Measurements from ENCODE around the gene OPA3.
"Not testable (repeated sequence)": the region's sequence is repeated elsewhere in the genome, so short reads cannot be mapped to it uniquely, and the experiment has no call there.

The OPA3 gene

DNA sequence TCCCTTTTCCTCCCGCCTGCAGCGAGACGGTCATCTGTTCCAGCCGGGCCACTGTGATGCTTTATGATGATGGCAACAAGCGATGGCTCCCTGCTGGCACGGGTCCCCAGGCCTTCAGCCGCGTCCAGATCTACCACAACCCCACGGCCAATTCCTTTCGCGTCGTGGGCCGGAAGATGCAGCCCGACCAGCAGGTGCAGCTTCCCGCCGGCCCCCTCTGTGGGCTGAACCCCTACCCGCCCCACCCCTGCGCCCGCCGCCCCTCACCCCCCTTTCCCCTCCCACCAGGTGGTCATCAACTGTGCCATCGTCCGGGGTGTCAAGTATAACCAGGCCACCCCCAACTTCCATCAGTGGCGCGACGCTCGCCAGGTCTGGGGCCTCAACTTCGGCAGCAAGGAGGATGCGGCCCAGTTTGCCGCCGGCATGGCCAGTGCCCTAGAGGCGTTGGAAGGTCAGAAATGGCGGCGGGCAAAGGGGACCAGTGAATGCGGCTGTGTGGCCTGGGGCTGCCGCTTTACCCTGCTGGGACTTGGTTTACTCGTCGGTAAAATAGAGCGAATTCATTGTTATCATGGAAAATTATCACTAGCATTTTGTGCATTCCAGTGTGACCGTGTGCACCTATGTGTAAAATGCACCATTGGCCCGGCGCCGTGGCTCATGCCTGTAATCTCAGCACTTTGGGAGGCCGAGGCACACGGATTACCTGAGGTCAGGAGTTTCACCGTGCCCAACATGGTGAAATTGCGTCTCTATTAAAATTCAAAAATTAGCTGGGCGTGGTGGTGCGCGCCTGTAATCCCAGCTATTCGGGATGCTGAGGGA lies 66.7 kb downstream of the OPA3 start:
- DNase-seq = no peak

DNA sequence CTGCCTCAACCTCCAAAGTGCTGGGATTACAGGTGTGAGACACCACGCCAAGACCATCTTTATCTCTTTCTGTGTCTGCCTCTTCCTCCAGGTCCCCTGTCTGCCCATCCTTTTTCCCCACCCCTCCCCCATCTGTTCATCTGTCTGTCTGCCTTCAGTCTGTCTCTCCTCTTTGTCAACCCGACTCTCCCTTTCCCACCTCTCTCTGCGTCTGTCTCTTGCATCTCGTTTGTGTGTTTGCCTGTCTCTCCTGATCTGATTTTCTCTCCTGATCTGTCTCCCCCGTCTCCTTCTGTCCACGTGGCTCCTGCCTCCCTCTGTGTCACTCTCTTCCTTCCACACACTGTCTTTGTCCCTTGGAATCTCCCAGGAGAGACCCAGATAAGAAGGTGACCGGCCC lies 67.4 kb downstream of the OPA3 start:
- no peak for DNase-seq

DNA sequence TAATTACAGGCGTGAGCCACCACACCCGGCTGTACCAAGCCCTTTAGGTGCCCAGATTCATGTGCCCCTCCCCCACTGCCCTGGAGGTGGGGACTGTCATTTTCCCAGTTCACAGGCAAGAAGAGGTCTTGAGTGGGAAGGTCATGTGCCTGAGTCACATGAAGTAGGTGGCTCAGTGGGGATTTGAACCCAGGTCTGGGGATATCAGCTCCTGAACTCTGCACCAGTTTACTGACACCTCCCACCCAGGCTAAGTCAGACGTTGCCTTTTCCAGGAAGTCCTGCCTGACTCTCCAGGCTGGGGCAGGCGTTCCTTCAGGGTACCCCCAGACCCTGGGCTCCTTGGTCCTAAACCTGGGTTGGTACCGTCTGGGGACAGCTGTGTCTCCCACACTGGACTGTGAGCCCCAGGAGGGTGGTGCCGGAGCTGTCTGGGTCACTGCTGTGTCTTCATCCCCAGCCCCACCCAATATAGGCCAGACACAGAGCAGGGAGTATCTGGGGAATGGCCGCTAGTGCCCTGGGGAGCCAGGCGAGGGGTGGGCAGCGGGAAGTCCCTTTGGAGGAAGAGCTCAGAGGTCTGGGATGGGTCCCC lies 68.7 kb downstream of the OPA3 start:
- no peak for DNase-seq

DNA sequence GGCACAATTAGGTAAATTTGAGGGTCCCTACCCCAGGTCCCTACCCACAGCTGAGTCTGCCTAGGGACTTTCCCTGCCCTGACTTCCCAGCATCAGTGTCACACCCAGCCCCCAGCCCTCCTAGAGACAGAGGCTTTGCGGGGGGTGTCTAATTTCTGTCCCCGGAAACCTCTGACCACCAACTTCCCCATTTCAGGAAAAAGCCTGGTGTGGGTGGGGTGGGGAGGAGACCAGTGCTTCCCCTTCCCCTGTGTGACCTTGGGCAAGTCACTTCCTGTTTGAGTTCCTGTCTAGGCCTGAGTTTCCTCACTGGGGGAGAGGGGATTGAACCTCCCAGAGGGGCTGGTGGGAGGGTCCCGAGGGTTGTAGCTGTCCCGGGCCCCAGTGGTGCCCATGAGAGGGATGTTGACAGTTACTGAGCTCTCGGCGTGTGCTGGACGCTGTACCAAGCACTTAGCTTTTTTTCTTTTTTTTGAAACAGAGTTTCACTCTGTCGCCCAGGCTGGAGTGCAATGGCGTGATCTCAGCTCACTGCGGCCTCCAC lies 69.4 kb downstream of the OPA3 start:
- DNase-seq = peak; percentile 51

- DNase-seq = no peak
Measured at GRCh38 chr19:45514376-45515051, 70.1 kb downstream of the OPA3 start.

GRCh38 chr19:45512881-45513483 lies 71.6 kb downstream of the OPA3 start:
- DNase-seq = no peak

DNA sequence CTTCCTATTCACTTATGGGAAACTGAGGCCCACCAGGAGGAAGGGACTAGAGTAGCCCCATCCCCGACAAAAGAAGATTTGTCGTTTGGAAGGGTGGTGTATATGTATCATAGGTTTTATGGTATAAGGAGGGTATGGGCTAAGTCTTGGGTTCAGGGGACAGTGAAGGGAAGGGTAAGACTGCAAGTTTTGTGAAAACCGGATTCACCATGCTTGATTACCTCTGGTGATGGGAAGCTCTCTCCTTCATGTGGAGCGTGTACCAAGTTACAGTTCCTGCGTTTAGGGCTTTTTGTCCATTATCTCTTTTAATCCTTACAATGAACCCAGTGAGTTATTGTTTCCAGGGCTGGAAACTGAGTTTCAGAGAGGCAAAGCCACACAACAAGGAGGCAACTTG lies 73.5 kb downstream of the OPA3 start:
- no peak for DNase-seq

DNA sequence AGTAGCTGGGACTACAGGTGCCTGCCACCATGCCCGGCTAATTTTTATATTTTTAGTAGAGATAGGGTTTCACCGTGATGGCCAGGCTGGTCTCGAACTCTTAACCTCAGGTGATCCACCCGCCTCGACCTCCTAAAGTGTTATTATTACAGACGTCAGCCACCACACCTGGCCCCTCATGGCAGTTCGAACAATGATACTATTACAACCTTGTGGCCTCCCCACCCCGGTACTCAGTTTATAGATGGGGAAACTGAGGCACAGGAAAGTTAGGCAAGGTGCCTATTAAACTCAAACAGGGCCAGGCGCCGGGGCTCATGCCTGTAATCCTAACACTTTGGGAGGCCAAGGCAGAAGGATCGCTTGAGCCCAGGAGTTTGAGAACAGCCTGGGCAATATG lies 74.2 kb downstream of the OPA3 start:
- DNase-seq = not testable (repeated sequence)

GRCh38 chr19:45509692-45510015 lies 74.9 kb downstream of the OPA3 start:
- no peak for DNase-seq

GRCh38 chr19:45508861-45509691 lies 75.5 kb downstream of the OPA3 start:
- peak; percentile 61 for DNase-seq

DNA sequence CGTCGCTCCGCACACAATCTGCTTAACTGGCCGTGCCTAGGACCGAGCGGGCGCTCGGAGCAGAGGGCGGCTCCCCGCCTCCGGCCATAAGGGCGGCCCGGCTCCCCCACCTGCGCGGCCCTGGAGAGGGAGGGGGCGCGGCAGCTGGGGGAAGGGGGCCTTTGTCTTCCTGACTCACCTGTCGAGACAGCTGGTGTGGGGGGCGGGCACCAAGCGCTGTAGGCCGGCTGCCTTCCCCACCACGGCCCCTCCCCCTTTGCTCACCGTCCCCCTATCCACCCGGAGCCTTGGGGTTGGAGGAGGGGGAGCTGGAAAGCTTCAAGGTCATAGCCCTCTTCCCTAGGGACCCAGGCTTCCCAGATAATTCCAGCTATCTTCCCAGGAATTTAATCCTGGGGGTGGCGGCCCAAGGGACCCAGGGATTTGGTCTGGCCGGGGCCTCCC lies 76.2 kb downstream of the OPA3 start:
- peak; percentile 72 for DNase-seq

DNA sequence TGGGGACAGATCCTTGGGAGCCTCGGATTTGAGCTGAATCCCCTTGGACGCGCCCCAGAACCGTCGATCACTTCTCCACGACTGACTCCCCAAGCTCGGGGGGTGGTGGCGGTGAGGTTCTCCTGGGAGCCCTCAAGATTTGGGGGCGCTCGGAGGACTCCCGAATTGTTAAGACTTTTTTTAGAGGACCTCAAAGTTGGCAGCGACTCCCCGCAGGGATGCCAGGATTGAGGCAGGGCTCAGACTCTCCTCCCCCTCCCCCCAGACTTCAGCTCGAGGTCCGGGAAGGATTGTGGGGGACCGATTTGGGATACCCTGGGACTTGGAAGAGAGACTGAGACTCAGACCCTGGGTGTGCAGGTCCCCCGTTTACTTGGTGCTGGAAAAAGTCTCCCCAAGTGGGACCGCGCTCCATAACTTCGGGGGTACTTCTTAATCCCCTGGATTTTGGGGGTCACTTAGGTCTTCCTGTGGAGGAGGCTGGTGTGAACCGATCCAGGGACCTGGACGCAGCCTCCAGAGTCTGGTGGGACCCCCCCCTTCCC lies 76.7 kb downstream of the OPA3 start:
- DNase-seq = no peak

GRCh38 chr19:45506989-45507871 lies 77.4 kb downstream of the OPA3 start, which contains the start of gene VASP:
TSS of gene VASP (plus strand) at chr19:45507479. CDS start at chr19:45507772, 293 bp downstream.
- DNase-seq = peak; percentile 93

GRCh38 chr19:45506246-45506988 lies 78.2 kb downstream of the OPA3 start:
- DNase-seq = peak; percentile 100

- no peak for DNase-seq
Measured at GRCh38 chr19:45505996-45506245, 78.7 kb downstream of the OPA3 start.

DNA sequence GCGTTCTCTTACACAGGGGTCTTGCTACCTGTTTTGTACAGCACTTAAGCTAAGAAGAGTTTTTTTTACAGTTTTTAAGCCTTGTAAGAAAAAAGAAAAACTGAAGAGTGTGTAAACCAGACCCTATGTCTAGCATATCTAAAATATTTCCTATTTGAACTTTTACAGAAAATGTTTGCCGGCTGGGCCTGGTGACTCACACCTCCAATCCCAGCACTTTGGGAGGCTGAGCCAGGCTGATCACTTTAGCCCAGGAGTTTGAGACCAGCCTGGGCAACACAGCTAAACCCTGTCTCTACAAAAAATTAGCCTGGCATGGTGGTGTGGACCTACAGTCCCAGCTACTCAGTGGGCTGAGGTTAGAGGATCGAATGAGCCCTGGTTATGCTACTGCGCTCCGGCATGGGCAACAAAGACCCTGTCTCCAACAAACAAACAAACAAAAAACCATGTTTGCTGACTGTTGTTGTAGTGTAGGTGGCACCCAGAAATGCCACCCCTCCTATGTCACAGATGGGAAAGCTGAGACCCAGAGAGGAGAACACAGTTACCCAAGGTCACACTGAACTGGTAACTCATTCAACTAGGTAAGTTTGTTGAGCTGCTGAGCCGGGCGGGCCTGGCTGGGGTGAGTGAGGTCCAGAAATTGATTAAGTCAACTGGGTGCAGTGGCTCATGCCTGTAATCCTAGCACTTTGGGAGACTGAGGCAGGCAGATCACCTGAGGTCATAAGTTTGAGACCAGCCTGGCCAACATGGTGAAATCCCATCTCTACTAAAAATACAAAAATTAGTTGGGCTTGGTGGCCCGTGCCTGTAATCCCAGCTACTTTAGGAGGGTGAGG lies 79.2 kb downstream of the OPA3 start:
- no peak for DNase-seq

GRCh38 chr19:45503909-45504308 lies 80.7 kb downstream of the OPA3 start:
- no peak for DNase-seq

- DNase-seq = no peak
Measured at GRCh38 chr19:45502111-45502510, 82.5 kb downstream of the OPA3 start.

DNA sequence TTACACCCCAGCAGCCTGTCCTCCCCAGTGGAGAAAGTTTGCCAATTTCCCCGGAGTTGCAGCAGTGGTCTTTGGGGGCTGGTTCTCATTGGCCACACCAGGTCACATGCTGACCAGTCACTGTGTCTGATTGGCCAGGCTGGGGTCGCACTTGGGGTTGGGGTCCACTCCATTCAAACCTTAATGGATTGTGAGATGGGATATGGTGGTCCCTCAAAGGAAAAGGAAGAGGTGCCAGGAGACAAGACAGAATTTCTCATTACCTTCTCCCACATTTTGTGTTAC lies 82.9 kb downstream of the OPA3 start:
- DNase-seq = no peak

Measured in stimulated activated CD4-positive, alpha-beta T cell treated with anti-CD3 and anti-CD28 coated beads, Interleukin-15, amount 100 ng/mL, for 24 hours (primary cell).